HG03139 (cell line): ENCODE measurements around the gene KSR1.

Experiments
- ATAC-seq: cut with Tn5 transposase; IDR thresholded peaks from one replicate; pipeline ENCODE4 v1.9.1; 2021; ENCODE audit not compliant: unreplicated experiment

KSR1 gene

DNA sequence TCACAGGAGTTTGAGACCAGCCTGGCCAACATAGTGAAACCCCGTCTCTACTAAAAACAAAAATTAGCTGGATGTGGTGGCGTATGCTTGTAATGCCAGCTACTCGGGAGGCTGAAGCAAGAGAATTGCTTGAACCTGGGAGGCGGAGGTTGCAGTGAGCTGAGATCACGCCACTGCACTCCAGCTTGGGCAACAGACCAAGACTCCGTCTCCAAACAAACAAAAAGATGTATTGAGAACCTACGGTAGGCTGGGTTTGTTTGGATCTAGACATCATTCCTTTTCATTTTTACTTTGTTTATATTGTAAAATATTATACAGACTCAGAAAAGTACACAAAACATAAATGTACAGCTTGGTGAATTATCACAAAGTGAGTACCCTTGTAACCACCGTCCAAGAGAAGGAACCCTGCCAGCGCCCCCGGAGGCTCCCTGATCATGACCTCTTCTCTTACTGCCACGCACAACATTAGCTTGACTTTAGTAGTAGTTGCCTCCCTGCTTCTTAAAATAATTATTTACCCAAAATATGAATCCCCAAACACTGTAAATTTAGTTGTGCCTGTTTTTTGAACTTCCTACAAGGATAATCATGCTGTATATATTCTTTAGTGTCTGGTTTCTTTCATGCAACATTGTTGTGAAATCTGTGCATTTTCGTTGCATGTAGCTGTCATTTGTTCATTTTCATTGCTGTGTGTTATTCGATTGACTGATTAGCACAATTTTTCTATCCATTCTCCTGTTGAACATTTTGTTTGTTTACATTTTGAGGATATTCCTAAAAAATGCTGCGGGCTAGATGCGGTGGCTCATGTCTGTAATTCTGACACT is 56.5 kb downstream of the KSR1 start:
- no peak for ATAC-seq

DNA sequence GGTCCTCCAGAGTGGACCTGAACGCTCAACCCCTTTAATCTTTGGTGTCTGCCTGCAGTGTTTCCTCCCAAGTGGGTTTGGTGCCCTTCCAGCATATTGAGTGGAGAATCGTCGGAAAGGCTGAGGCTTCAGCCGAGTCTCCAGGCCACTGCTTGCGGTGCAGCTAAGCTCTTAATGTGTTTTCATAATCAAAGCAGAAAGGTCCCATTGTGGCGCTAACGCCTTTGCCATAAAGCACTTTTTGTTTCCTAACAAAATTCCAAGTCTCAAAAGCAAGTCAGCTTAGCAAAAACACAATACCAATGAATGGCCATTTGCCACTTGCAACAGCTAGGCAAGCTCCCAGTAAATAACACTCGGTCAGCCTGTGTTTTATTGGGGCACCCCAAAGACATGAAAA is 57.6 kb downstream of the KSR1 start:
- no peak for ATAC-seq

DNA sequence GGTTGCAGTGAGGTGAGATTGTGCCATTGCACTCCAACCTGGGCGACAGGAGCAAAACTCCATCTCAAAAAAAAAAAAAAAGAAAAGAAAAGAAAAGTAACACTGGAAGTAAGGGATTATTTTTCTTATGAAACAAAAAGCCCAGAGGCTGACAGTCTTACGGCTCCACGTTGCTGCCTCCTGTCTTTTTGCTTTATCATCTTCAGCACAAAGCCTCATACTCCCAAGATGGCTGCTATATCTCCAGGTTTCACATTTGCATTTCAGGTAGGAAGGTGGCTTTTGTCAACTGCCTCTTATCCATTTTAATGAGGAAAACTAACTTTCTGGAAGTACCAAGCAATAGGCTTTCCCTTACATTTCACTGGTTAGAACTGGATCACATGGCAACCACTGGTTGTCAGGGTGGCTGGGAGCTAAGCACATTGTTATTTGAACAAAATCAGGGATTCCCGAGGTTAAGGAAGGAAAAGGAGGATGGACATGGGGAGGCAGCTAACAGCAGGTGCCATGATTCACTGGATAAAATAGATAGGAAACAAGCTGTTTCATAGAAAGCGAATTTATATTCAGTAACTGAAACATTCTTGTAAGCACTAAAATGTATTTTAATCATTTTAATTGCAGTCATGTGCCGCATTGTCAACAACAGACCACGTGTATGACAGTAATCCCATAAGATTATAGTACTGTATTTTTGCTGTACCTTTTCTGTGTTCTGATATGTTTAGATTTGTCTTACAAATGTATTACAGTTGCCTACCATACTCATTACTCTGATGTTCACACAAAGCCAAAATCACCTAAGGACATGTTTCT is 58.6 kb downstream of the KSR1 start:
- ATAC-seq = no peak

DNA sequence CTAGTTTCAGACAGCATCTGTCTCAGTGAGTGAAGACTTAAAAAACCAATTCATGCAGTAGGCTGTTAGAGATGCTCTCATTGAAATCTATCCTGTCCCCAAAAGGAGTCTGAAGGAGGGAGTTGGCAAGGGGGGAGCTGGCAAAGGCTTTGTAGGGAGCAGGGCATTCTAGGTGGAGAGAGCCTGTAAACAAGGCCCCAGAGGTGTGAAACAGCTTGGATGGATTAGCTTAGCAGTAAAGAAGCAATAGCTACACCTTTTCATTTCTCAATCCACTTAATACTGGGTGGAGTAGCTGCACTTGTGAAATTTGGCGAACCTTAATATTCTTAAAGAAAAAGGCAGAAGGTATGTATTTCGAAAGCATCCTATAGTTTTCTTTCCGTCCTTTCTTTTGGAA is 61.8 kb downstream of the KSR1 start:
- no peak for ATAC-seq

- no peak for ATAC-seq
Measured at GRCh38 chr17:27518545-27519521, 62.6 kb downstream of the KSR1 start.

GRCh38 chr17:27519550-27519949 is 63.3 kb downstream of the KSR1 start:
- no peak for ATAC-seq

- ATAC-seq = no peak
Measured at GRCh38 chr17:27520491-27521185, 64.4 kb downstream of the KSR1 start.

DNA sequence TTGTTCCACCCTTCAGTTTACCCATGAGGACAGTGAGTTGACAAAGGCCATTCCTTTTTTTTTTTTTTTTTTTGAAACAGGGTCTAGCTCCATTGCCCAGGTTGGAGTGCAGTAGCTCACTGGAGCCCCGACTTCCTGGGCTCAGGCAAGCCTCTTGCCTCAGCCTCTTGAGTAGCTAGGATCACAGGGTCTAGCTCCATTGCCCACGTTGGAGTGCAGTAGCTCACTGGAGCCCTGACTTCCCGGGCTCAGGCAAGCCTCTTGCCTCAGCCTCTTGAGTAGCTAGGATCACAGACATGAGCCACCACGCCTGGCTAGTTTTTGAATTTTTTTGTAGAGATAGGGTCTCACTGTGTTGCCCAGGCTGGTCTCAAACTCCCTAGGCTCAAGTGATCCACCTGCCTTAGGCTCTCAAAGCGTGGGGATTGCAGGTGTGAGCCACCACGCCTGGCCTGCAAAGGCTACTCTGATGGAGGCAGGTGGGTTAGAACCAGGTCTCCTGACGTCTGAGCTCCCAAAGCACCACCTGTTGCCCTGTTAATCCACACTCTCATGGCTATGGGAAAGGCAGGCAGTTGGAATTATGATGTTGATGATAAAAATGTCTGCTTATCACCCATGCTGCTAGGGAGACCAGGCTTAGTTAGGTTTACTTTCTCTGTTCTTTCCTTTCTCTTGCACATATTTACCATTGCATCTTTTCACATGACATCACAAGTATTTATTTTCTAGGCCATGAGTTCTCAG is 65.2 kb downstream of the KSR1 start:
- ATAC-seq = no peak

DNA sequence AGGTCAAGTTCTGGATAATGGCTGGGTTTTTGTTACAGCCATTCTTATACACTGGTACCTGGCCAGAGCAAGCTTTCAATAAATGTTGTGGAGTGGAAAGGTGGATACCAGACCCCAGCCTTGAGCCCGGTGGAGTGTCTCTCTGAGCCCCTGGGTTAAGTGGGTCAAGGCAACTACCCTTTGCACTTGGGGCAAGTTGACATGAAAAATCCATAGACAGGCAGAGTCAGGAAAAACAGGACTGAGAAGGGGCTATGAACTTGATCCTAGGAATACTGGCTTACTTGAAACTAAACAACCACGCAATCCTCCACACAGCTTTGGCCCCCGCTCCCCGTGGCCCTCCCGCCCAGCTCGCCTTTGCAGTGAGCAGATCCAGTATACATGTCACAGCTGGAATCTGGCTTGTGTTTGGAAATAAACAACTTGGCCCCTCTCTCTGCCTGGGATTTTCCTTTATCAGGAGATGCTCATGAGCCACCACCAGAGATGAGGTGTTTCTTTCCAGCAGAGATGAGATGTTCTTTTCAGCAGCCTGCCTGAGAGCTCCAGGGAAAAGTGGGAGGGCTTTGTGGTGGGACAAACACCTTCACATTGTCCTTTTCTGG is 65.9 kb downstream of the KSR1 start:
- no peak for ATAC-seq

GRCh38 chr17:27523712-27524111 is 67.5 kb downstream of the KSR1 start:
- no peak for ATAC-seq

GRCh38 chr17:27524594-27524993 is 68.3 kb downstream of the KSR1 start:
- no peak for ATAC-seq

GRCh38 chr17:27525316-27525715 is 69.1 kb downstream of the KSR1 start:
- no peak for ATAC-seq

DNA sequence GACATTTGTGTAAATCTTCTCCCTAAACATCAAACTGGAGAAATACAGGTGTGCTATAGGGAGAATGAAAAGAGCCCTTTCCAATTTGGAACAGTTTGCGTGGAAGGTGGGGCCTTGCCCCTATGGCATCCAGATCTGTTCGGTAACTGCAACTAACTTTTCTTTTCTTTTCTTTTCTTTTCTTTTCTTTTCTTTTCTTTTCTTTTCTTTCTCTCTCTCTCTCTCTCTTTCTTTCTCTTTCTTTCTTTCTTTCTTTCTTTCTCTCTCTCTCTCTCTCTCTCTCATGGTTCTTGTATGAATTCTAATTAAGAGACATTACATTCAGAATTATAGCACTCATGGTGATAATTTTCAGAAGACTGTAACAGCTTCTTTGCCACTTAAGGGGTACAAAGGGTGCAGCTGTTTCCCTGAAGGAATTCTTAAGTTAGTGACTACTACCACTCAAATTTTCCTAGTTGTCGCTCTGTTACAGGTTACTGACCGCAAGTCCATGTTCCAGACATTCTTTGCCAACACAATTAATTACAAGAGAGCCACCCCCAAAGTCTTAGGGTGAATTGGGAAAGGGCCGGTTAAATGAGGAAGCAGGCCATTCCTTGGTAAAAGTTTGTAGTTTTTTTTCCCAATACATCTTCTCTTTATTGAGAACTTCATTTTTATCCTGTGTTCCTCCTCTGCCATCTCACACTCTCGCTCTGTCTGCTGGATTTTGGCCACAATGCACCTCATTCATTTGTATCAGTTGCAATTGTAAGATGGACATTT is 69.8 kb downstream of the KSR1 start:
- ATAC-seq = no peak

DNA sequence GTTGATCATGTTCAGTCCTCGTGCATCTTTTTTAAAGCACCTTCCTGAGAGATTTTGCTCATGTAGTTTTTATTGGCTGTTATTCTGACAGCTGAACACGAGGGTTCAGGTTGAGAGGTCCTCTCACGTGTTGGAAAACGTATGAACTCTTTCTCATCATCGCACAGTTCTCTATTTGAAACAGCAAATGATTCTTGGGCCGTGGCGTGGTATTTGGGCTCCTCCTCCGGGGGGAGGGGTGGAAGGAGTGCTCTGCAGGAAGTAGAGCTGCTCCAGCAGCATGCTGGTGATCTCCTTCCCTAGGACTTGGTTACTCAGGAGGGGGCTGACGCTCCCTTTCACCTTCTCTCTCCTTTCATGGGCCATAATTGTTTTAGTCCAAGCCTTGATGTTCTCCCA is 70.4 kb downstream of the KSR1 start:
- ATAC-seq = no peak

DNA sequence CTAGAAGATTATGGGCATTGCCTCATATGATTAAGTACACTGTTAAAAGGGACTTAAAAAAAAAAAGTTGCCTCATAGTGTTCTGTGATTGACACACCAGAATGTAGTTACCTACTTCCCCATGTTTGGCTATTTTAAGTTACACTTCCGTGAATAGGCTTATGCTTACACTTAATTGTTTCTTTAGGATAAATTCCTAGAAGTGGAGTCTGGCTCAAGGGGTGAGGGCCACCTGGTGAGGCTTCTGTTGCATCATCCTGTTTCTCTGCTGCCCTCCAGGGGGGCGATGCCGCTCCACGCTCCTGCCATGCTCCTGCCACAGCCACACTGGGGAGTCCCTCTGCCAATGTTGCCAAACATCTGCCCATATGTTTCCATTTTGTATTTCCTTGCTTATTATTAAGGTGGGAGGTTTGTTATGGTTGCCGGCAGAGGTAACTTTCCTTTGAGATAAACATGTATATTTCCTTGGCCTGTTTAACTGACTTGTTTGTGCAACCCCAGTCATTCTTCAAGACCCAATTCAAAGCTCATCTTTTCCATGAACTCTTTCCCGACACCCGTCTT is 73.1 kb downstream of the KSR1 start:
- ATAC-seq = no peak

GRCh38 chr17:27530764-27531391 is 74.6 kb downstream of the KSR1 start:
- no peak for ATAC-seq

GRCh38 chr17:27531469-27531961 is 75.3 kb downstream of the KSR1 start:
- no peak for ATAC-seq
